22Rv1 (cell line): ENCODE data around the gene ANGPTL2.
A peak's percentile ranks its signal among the peaks of the same experiment; 100 is the strongest.

Experiments
- H3K27ac ChIP-seq: fragments of 450-650 bp; 2 replicates; pipeline ENCODE4 v1.5.1; 2017
- ZFX ChIP-seq: fragments of 450-650 bp; IDR thresholded peaks from 2 replicates; pipeline ENCODE4 v1.6.1; 2017; ENCODE audit warnings: antibody characterized with exemption, borderline replicate concordance
- TF ChIP-seq, protein P1 (sequence below): fragments of 450-650 bp; IDR thresholded peaks from 2 replicates; pipeline ENCODE4 v1.5.1; 2017; ENCODE audit warnings: mild to moderate bottlenecking

The ANGPTL2 gene

DNA sequence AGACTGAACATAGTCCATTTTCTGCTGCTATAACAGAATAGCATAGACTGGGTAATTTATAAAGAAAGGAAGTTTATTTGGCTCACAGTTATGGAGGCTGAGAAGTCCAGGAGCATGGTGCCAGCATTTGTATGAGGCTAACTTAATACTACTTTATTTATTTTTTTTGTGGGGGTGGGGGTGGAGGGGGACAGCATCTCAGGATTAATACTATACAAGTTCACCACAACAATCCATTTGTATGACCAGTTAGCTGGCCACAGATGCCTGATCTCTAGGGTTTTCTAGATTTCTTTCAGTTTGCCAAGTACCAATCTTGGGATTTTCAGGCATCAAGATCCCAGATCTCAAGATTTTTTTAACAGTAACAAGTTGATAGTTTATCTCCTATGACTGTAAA is 20.3 kb downstream of the ANGPTL2 start:
- no peak for TF ChIP-seq ZFX
- TF ChIP-seq, protein P1, sequence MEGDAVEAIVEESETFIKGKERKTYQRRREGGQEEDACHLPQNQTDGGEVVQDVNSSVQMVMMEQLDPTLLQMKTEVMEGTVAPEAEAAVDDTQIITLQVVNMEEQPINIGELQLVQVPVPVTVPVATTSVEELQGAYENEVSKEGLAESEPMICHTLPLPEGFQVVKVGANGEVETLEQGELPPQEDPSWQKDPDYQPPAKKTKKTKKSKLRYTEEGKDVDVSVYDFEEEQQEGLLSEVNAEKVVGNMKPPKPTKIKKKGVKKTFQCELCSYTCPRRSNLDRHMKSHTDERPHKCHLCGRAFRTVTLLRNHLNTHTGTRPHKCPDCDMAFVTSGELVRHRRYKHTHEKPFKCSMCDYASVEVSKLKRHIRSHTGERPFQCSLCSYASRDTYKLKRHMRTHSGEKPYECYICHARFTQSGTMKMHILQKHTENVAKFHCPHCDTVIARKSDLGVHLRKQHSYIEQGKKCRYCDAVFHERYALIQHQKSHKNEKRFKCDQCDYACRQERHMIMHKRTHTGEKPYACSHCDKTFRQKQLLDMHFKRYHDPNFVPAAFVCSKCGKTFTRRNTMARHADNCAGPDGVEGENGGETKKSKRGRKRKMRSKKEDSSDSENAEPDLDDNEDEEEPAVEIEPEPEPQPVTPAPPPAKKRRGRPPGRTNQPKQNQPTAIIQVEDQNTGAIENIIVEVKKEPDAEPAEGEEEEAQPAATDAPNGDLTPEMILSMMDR, result no peak

GRCh38 chr9:127099664-127100063 is 22.8 kb downstream of the ANGPTL2 start:
- no peak overlapping the region for H3K27ac ChIP-seq
- TF ChIP-seq ZFX, result no peak
- TF ChIP-seq, protein P1, result no peak

More for the DNA sequence above, 20.3 kb downstream of the ANGPTL2 start:
- H3K27ac ChIP-seq, result no peak overlapping the region

DNA sequence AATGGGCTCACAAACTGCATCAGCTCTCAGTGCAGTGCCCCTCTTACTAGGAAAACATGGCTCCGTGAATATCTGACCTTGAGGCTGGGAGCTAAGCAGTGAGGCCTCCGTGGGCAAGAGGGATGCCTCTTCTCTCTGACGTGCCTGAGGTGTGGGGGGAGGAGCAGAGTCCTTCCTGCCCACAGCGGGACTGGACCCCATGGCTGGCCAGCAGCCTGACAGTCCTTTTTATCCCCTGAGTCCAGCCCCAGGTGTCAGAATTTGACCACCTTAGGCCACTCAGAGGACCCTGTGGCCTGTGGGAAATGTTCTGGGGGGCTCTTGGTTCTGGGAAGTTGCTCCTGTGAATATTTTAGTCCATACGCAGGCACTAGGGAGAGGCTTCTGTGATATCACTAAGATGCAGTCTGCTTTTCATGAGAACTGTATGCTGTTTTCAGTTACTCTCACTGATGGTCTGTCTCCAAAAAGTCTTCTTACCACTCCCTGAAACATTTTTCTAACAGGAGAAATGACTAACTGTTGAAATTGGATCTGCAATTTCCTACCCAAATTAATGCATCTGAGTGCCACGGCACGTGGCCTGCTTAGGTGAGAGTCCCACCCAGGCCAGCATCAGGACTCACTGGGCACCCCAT is 23.4 kb downstream of the ANGPTL2 start:
- H3K27ac ChIP-seq, result no peak overlapping the region
- TF ChIP-seq ZFX, result no peak
- TF ChIP-seq, protein P1, result no peak

GRCh38 chr9:127097683-127098082 is 24.8 kb downstream of the ANGPTL2 start:
- TF ChIP-seq ZFX, result no peak
- no peak overlapping the region for H3K27ac ChIP-seq

DNA sequence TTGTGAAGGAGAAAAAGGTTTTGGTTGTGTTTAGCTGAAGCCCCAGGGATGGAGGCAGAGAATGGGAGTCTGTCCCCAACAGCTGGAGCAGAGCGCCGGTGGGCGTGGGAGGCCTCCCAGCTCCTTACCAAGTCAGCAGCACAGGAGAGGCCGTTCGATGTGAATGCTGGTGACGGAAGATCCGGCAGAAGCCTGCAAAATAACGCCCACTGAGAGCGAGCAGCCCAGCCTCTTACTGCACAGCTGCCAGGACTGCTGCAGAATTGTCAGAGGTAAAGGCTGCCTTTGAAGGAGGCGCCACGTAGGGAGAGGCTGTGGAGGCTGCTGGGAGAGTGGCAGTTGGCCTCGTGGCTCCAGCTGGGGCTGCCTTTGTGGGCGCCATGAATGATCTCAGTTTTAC is 26.2 kb downstream of the ANGPTL2 start:
- H3K27ac ChIP-seq, result no peak overlapping the region
- TF ChIP-seq ZFX, result no peak
- TF ChIP-seq, protein P1, result no peak

- TF ChIP-seq, protein P1, result no peak
- no peak for TF ChIP-seq ZFX
- no peak overlapping the region for H3K27ac ChIP-seq
These were observed 27.0 kb downstream of the ANGPTL2 start for GRCh38 chr9:127095411-127095810.

DNA sequence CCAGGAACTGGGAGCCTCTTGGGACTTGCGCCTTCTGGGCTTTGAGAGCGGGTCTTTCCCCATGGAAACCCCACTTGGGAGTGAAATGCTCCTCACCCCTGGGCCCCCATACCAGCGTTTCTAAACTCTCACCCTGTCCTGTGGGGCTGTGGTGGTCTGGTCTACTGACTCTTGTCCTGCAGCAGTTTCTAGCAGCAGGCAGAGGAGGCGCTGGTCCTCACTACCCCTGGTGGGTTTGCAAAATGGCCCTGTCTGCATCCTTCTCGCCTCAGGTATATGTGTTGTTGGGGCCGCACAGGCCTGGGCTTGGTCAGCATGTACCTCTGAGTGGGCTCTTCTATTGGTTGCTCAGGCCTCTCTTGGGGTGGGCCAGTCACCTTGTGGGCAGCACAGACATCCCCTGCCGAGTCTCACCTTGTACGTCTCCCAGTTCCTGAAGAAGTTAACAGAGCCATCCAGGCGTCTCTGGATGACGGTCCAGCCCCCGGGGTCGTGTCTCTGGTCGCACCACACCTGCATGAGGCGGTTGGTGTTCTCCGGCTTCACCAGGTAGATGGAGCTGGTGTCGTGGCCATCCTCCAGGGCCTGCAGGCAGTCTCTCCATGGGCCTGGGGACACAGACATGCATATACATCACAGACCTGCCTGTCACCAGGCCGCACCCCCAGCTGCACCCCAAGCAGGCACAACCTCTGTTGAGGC is 29.0 kb downstream of the ANGPTL2 start:
- TF ChIP-seq ZFX, result no peak
- TF ChIP-seq, protein P1, result peak; percentile 10; the same call in 1 of the 2 replicates
- no peak overlapping the region for H3K27ac ChIP-seq
